RWPE2 (cell line): ENCODE data around the gene MAP2K7.

Experiments used
- ATAC-seq: fragments of 200-7000 bp; cut with Tn5 transposase; 3 replicates; pipeline ENCODE4 v1.9.1; 2021; ENCODE audit warnings: low read depth
- DNase-seq: peaks from one replicate; pipeline ENCODE4 v3.0.0-alpha.2; 2020; ENCODE audit warnings: low spot score
- H3K27ac ChIP-seq: fragments of 450-650 bp; 2 replicates; pipeline ENCODE4 v1.5.1; 2017; ENCODE audit warnings: mild to moderate bottlenecking; ENCODE audit not compliant: poor library complexity, severe bottlenecking
- H3K27me3 ChIP-seq: fragments of 250-450 bp; sonication (Bioruptor Pico); 2 replicates; pipeline ENCODE4 v1.5.1; 2021; ENCODE audit warnings: mild to moderate bottlenecking, moderate library complexity; ENCODE audit not compliant: insufficient read depth, poor library complexity, severe bottlenecking
- H3K36me3 ChIP-seq: fragments of 250-450 bp; sonication (Bioruptor Pico); 2 replicates; pipeline ENCODE4 v1.5.1; 2020; ENCODE audit warnings: low read depth, mild to moderate bottlenecking, moderate library complexity
- H3K4me1 ChIP-seq: fragments of 250-450 bp; sonication (Bioruptor Pico); 2 replicates; pipeline ENCODE4 v1.5.1; 2021; ENCODE audit warnings: mild to moderate bottlenecking, moderate library complexity; ENCODE audit not compliant: insufficient read depth, poor library complexity, severe bottlenecking
- H3K4me3 ChIP-seq: fragments of 250-450 bp; sonication (Bioruptor Pico); 2 replicates; pipeline ENCODE4 v1.5.1; 2021; ENCODE audit warnings: mild to moderate bottlenecking, moderate library complexity; ENCODE audit not compliant: severe bottlenecking
- H3K9me3 ChIP-seq: fragments of 250-450 bp; sonication (Bioruptor Pico); 2 replicates; pipeline ENCODE4 v1.5.1; 2021; ENCODE audit warnings: mild to moderate bottlenecking, moderate library complexity; ENCODE audit not compliant: severe bottlenecking
- CTCF ChIP-seq: fragments of 450-650 bp; IDR thresholded peaks from one replicate; pipeline ENCODE4 v1.5.1; 2017; ENCODE audit warnings: mild to moderate bottlenecking, moderate library complexity; ENCODE audit not compliant: poor library complexity, severe bottlenecking

The MAP2K7 gene

GRCh38 chr19:7895565-7895964 is 8.1 kb upstream of the MAP2K7 start:
- DNase-seq (no peak), ATAC-seq (no peak)
- peaks cover 13% of the 10 kb centered on the region for H3K36me3 ChIP-seq
- H3K9me3 ChIP-seq, result no peaks in the 10 kb centered on the region
- no peaks in the 10 kb centered on the region for H3K27me3 ChIP-seq
- peak overlapping the region; percentile 50 for H3K27ac ChIP-seq
- H3K4me3 ChIP-seq, result no peak overlapping the region
- TF ChIP-seq CTCF, result no peak
- H3K4me1 ChIP-seq, result peaks cover 14% of the 10 kb centered on the region

GRCh38 chr19:7897292-7897691 is 6.4 kb upstream of the MAP2K7 start:
- Histone ChIP-seq H3K27ac (no peak overlapping the region), H3K4me1 (peaks cover 19% of the 10 kb centered on the region), H3K9me3 (no peaks in the 10 kb centered on the region), H3K36me3 (peaks cover 13% of the 10 kb centered on the region), H3K4me3 (no peak overlapping the region), H3K27me3 (no peaks in the 10 kb centered on the region)
- TF ChIP-seq CTCF, result no peak
- DNase-seq, result no peak
- no peak for ATAC-seq

- no peak overlapping the region for H3K4me3 ChIP-seq
- ATAC-seq (no peak), DNase-seq (no peak)
- H3K27me3 ChIP-seq, result no peaks in the 10 kb centered on the region
- peaks cover 13% of the 10 kb centered on the region for H3K36me3 ChIP-seq
- H3K4me1 ChIP-seq, result peaks cover 21% of the 10 kb centered on the region
- no peak for TF ChIP-seq CTCF
- H3K9me3 ChIP-seq, result no peaks in the 10 kb centered on the region
- no peak overlapping the region for H3K27ac ChIP-seq
Observed at GRCh38 chr19:7898967-7899366, 4.7 kb upstream of the MAP2K7 start.

- Histone ChIP-seq H3K4me3 (no peak overlapping the region), H3K27ac (peak overlapping the region; percentile 67), H3K36me3 (peaks cover 13% of the 10 kb centered on the region), H3K27me3 (no peaks in the 10 kb centered on the region), H3K4me1 (peaks cover 17% of the 10 kb centered on the region), H3K9me3 (no peaks in the 10 kb centered on the region)
- DNase-seq, result peak; percentile 59
- no peak for ATAC-seq
- TF ChIP-seq CTCF, result no peak
Observed at GRCh38 chr19:7899751-7900378, 3.8 kb upstream of the MAP2K7 start.

GRCh38 chr19:7900401-7900870 is 3.2 kb upstream of the MAP2K7 start:
- Histone ChIP-seq H3K27ac (peak overlapping the region; percentile 67), H3K9me3 (no peaks in the 10 kb centered on the region), H3K4me3 (no peak overlapping the region), H3K27me3 (no peaks in the 10 kb centered on the region), H3K36me3 (peaks cover 17% of the 10 kb centered on the region), H3K4me1 (peaks cover 15% of the 10 kb centered on the region)
- ATAC-seq (no peak), DNase-seq (peak; percentile 45)
- TF ChIP-seq CTCF, result no peak
